Thyroid gland (tissue), 4 donors: ENCODE measurements around the gene CCDC172.

Source experiments
- POLR2A ChIP-seq, 2 donors: fragments of 450-650 bp; IDR thresholded peaks; one replicate each; pipeline ENCODE4 v1.6.1; 2017; ENCODE audit warnings: antibody characterized with exemption in 2 of 2, mild to moderate bottlenecking in 2 of 2, moderate library complexity in 1 of 2
- TF ChIP-seq, protein P1 (sequence below), 6 experiments: fragments of 200-600 bp in 3 of 6; fragments of 450-650 bp in 3 of 6; sonication (generic) in 3 of 6; IDR thresholded peaks; one replicate each; pipeline ENCODE4 v1.5.1; 2016 to 2019; ENCODE audit warnings: antibody characterized with exemption in 6 of 6, mild to moderate bottlenecking in 2 of 6, inconsistent platforms in 1 of 6, moderate library complexity in 1 of 6

DNA sequence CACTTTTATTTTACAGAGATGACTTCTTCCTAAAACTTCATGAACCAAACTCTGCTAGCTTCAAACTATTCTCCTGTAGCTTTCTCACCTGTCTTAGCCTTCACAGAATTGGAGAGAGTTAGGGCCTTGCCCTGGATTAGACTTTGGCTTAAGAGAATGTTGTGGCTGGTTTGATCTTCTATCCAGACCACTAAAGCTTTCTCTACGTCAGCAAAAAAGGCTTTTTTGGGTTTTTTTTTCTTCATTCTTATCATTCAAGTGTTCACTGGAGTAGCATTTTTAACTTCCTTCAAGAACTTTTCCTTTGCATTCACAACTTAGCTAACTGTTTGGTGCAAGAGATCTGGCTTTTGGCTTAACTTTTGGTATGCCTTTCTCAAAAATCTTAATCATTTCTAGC is 19.3 kb upstream of the CCDC172 start:
- TF ChIP-seq POLR2A (IDR thresholded peaks at IDR 0.05), result no peak
- TF ChIP-seq, protein P1, sequence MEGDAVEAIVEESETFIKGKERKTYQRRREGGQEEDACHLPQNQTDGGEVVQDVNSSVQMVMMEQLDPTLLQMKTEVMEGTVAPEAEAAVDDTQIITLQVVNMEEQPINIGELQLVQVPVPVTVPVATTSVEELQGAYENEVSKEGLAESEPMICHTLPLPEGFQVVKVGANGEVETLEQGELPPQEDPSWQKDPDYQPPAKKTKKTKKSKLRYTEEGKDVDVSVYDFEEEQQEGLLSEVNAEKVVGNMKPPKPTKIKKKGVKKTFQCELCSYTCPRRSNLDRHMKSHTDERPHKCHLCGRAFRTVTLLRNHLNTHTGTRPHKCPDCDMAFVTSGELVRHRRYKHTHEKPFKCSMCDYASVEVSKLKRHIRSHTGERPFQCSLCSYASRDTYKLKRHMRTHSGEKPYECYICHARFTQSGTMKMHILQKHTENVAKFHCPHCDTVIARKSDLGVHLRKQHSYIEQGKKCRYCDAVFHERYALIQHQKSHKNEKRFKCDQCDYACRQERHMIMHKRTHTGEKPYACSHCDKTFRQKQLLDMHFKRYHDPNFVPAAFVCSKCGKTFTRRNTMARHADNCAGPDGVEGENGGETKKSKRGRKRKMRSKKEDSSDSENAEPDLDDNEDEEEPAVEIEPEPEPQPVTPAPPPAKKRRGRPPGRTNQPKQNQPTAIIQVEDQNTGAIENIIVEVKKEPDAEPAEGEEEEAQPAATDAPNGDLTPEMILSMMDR (IDR thresholded peaks at IDR 0.05), result no peak
